Measurements from ENCODE around the gene CXCL5. TPM values are rescaled to one million over a fixed set of nuclear protein-coding genes. Genes with fewer than 3 reads are reported as not detected.

CXCL5 gene
- total and polyA plus RNA-seq, 9 donors, result 0.05 to 0.34 (median 0.12) TPM; not detected in 4

DNA sequence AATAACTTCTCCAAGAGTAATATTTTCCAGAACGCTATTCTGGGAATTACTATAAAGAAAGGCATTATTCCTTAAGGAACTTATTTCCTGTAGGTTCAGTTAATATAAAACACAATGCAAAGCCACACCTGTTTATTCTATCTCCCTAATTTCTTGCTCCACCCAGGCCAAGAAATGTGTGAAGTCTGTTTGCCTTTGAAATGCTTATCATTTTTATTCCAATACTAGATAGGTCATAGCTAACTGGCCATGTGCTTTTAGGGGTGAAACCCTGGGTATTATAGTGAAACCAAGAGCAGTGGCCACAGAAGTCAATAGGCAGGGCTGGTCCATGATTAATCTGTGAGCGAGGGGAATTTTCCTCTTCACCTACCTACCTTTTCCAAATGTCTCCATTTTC, 25.2 kb upstream of the CXCL5 start:
- TF ChIP-seq EP300 (IDR thresholded peaks at IDR 0.05) (no peak), POLR2A (IDR thresholded peaks at IDR 0.05) (no peak)
- TF ChIP-seq, protein P1, sequence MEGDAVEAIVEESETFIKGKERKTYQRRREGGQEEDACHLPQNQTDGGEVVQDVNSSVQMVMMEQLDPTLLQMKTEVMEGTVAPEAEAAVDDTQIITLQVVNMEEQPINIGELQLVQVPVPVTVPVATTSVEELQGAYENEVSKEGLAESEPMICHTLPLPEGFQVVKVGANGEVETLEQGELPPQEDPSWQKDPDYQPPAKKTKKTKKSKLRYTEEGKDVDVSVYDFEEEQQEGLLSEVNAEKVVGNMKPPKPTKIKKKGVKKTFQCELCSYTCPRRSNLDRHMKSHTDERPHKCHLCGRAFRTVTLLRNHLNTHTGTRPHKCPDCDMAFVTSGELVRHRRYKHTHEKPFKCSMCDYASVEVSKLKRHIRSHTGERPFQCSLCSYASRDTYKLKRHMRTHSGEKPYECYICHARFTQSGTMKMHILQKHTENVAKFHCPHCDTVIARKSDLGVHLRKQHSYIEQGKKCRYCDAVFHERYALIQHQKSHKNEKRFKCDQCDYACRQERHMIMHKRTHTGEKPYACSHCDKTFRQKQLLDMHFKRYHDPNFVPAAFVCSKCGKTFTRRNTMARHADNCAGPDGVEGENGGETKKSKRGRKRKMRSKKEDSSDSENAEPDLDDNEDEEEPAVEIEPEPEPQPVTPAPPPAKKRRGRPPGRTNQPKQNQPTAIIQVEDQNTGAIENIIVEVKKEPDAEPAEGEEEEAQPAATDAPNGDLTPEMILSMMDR (IDR thresholded peaks at IDR 0.05), result no peak
- no peak overlapping the region for H3K4me3 ChIP-seq
- intact Hi-C loops (cut with DNase I), result no loop called here

DNA sequence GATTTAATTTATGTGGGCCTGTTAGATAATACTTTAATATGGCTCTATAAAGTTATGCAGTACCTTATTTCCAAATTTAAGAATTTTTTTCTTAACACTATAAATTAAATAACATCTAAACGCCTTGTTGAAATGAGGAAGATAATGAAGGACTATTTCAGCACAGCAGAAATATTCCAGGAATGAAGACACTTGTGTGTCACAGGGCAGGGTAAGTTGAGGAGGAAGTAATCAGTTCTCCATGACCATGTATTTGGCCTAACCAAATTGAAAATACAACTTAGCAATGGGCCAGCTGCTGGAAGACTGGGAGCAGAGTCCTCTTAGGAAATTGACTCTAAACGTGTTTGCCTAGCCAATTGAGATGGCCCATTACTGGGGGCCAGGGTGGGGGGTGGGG, 23.1 kb upstream of the CXCL5 start:
- H3K36me3 ChIP-seq, result no peaks in the 10 kb centered on the region
- intact Hi-C loops (cut with DNase I), result no loop called here
- no peak overlapping the region for H3K4me3 ChIP-seq
- H3K27me3 ChIP-seq, result no peaks in the 10 kb centered on the region
- no peaks in the 10 kb centered on the region for H3K4me1 ChIP-seq (ENCODE audit: insufficient read depth)
- TF ChIP-seq EP300 (IDR thresholded peaks at IDR 0.05) (no peak), POLR2A (IDR thresholded peaks at IDR 0.05) (no peak)
- TF ChIP-seq, protein P1 (IDR thresholded peaks at IDR 0.05), result no peak
- H3K9me3 ChIP-seq, result no peaks in the 10 kb centered on the region
- no peak for DNase-seq
- no peak overlapping the region for H3K27ac ChIP-seq
- 28 to 40% (median 31%) methylated on average over 2 of the region's 2 CpGs for WGBS, 3 donors

More for the DNA sequence above, 25.2 kb upstream of the CXCL5 start:
- H3K27me3 ChIP-seq, result no peaks in the 10 kb centered on the region
- H3K4me1 ChIP-seq (ENCODE audit: insufficient read depth), result no peaks in the 10 kb centered on the region
- H3K9me3 ChIP-seq, result no peaks in the 10 kb centered on the region
- WGBS, 3 donors, result 90 to 96% (median 92%) methylated on average over 2 of the region's 2 CpGs
- no peaks in the 10 kb centered on the region for H3K36me3 ChIP-seq
- no peak for DNase-seq
- H3K27ac ChIP-seq, result no peak overlapping the region

DNA sequence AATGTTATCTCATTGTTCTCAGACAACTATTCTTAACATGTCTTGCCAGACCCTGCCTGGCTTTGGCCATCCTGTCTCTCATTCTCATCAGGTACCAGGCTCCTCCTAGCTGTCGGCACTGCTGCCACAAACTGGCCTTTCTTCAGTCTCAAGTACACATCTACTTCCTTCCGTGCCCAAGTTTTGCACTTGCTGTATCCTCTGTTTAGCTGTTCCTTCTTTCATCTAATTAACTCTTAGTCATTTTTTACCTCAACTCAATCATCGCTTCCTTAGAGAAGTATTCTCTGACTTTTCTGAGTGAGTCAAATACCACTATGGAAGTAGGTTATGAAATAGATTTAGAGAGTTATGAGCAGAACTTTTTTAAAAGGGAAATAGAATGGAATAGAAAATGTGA, 20.3 kb upstream of the CXCL5 start:
- WGBS, 3 donors, result 72 to 76% (median 75%) methylated on average over 3 of the region's 3 CpGs

DNA sequence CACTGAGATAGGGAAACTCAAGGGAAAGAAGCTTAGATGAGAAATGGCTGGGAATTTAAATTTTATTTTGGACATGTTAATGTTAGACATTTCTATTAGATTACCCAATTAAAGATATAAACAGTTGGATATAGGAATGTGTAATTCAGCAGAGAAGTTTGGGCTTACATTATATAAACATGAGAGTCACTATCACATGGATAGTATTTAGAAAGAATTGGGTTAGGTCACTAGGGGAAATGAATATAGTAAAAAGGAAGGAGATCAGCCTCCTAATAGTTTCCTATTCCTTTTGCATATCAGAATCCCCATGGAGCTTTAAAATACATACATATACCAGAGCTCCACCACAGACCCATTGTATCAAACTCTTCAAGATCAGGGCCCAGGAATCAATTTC, 19.6 kb upstream of the CXCL5 start:
- no peak overlapping the region for H3K4me3 ChIP-seq
- H3K27ac ChIP-seq, result no peak overlapping the region
- TF ChIP-seq EP300 (IDR thresholded peaks at IDR 0.05) (no peak), POLR2A (IDR thresholded peaks at IDR 0.05) (no peak)
- TF ChIP-seq, protein P1 (IDR thresholded peaks at IDR 0.05), result no peak
- DNase-seq, result no peak
- H3K36me3 ChIP-seq, result no peaks in the 10 kb centered on the region
- H3K27me3 ChIP-seq, result no peaks in the 10 kb centered on the region
- no peaks in the 10 kb centered on the region for H3K9me3 ChIP-seq
- intact Hi-C loops (cut with DNase I), result no loop called here
- H3K4me1 ChIP-seq (ENCODE audit: insufficient read depth), result no peaks in the 10 kb centered on the region

More for the DNA sequence above, 20.3 kb upstream of the CXCL5 start:
- TF ChIP-seq POLR2A (IDR thresholded peaks at IDR 0.05) (no peak), EP300 (IDR thresholded peaks at IDR 0.05) (no peak)
- TF ChIP-seq, protein P1 (IDR thresholded peaks at IDR 0.05), result no peak
- Histone ChIP-seq H3K27ac (no peak overlapping the region), H3K4me3 (no peak overlapping the region), H3K4me1 (ENCODE audit: insufficient read depth) (no peaks in the 10 kb centered on the region), H3K36me3 (no peaks in the 10 kb centered on the region), H3K27me3 (no peaks in the 10 kb centered on the region), H3K9me3 (no peaks in the 10 kb centered on the region)
- no peak for DNase-seq
- intact Hi-C loops (cut with DNase I), result no loop called here

DNA sequence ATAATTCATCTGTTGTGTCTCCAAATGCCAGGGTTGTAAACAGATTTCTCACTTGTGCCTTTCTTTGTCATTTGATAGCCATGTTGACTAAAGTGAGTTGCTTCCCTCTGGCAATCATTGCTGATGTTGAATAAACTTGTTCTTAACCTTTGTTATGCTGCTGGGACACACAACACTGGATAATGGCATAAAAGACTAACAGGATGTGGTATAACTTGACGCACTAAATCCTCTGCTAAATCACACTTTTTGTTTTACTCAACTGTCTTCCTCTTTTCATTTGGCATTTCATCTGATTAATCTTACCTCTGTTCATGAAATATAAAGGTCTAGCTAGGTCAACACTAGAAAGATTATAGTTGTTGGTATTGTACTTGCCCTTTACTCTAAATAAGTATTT, 17.6 kb upstream of the CXCL5 start:
- 45 to 54% (median 51%) methylated on average over 1 of the region's 1 CpG for WGBS, 3 donors
- H3K9me3 ChIP-seq, result no peaks in the 10 kb centered on the region
- no peaks in the 10 kb centered on the region for H3K27me3 ChIP-seq
- H3K27ac ChIP-seq, result no peak overlapping the region
- H3K4me3 ChIP-seq, result no peak overlapping the region
- TF ChIP-seq EP300 (IDR thresholded peaks at IDR 0.05) (no peak), POLR2A (IDR thresholded peaks at IDR 0.05) (no peak)
- TF ChIP-seq, protein P1 (IDR thresholded peaks at IDR 0.05), result no peak
- no peaks in the 10 kb centered on the region for H3K36me3 ChIP-seq
- H3K4me1 ChIP-seq (ENCODE audit: insufficient read depth), result no peaks in the 10 kb centered on the region
- intact Hi-C loops (cut with DNase I), result no loop called here
- no peak for DNase-seq
